BLaER1 treated with 17β-estradiol and CSF1 and Interleukin-3, amounts not matched to agents 10 nM and 100 nM (cell line): ENCODE data around the gene PANK2.

Experiments used
- H3K27ac ChIP-seq, 11 experiments: shearing (Covaris generic); formaldehyde crosslinking; 2 replicates each; pipeline ENCODE4 v1.8.1; 2022
- H3K27me3 ChIP-seq, 11 experiments: shearing (Covaris generic); formaldehyde crosslinking; 2 replicates each; pipeline ENCODE4 v1.8.1; 2022
- H3K36me3 ChIP-seq, 11 experiments: shearing (Covaris generic); formaldehyde crosslinking; 2 replicates each; pipeline ENCODE4 v1.8.1; 2022
- H3K4me1 ChIP-seq, 10 experiments: shearing (Covaris generic); formaldehyde crosslinking; 2 replicates each; pipeline ENCODE4 v1.8.1; 2022
- H3K4me2 ChIP-seq, 11 experiments: shearing (Covaris generic); formaldehyde crosslinking; 2 replicates each; pipeline ENCODE4 v1.8.1; 2022
- H3K4me3 ChIP-seq, 10 experiments: shearing (Covaris generic); formaldehyde crosslinking; 2 replicates each; pipeline ENCODE4 v1.8.1; 2022
- H3K9ac ChIP-seq, 11 experiments: shearing (Covaris generic); formaldehyde crosslinking; 2 replicates each; pipeline ENCODE4 v1.8.1; 2022
- H3K9me3 ChIP-seq, 11 experiments: shearing (Covaris generic); formaldehyde crosslinking; replicated peaks in 1 of 11; 2 replicates each; pipeline ENCODE4 v1.8.1; 2022
- H4K20me1 ChIP-seq, 11 experiments: shearing (Covaris generic); formaldehyde crosslinking; 2 replicates each; pipeline ENCODE4 v1.8.1; 2022
- Cebpa-rat ChIP-seq, 11 experiments: shearing (Covaris generic); IDR thresholded peaks; 2 replicates each; pipeline ENCODE4 v1.8.1; 2022

The PANK2 gene

GRCh38 chr20:3864518-3864917 lies 24.7 kb upstream of the PANK2 start:
- TF ChIP-seq Cebpa-rat (IDR thresholded peaks at IDR 0.05): no peak
- Histone ChIP-seq H3K27ac (no peak overlapping the region), H3K9me3 (peaks cover 5 to 15% (median 13%) of the 10 kb centered on the region in 11 experiments; a peak in 18 of 22 replicates), H3K27me3 (no peaks in the 10 kb centered on the region), H3K4me1 (peaks cover 13 to 49% (median 24%) of the 10 kb centered on the region in 10 experiments; a peak in 19 of 20 replicates), H3K4me2 (peak overlapping the region in 2 of 11 experiments; percentile 78 to 83; a peak in 2 of 22 replicates), H3K36me3 (peaks cover 93 to 100% (median 99%) of the 10 kb centered on the region in 11 experiments), H3K9ac (0 out of 22 replicates have a peak overlapping the region, but pooled peaks of 1 of the 11 experiments have one; percentile 15), H3K4me3 (no peak overlapping the region), H4K20me1 (peaks cover 40 to 83% (median 60%) of the 10 kb centered on the region in 11 experiments; a peak in 21 of 22 replicates)

- no peak overlapping the region for H3K27ac ChIP-seq
- H4K20me1 ChIP-seq: peaks cover 40 to 91% (median 64%) of the 10 kb centered on the region in 11 experiments; a peak in 21 of 22 replicates
- H3K4me3 ChIP-seq: no peak overlapping the region
- H3K36me3 ChIP-seq: peaks cover 95 to 100% (median 99%) of the 10 kb centered on the region in 11 experiments
- no peak for TF ChIP-seq Cebpa-rat (IDR thresholded peaks at IDR 0.05)
- peaks cover 13 to 44% (median 24%) of the 10 kb centered on the region in 10 experiments; a peak in 19 of 20 replicates for H3K4me1 ChIP-seq
- H3K4me2 ChIP-seq: no peak overlapping the region
- no peak overlapping the region; a peak in 1 of 22 replicates for H3K9ac ChIP-seq
- H3K9me3 ChIP-seq: peaks cover 5 to 15% (median 13%) of the 10 kb centered on the region in 11 experiments; a peak in 18 of 22 replicates
- H3K27me3 ChIP-seq: no peaks in the 10 kb centered on the region
Observed at GRCh38 chr20:3865152-3865886, 23.9 kb upstream of the PANK2 start.

GRCh38 chr20:3865887-3866407 lies 23.2 kb upstream of the PANK2 start:
- Histone ChIP-seq H3K4me3 (no peak overlapping the region), H3K9ac (no peak overlapping the region; a peak in 1 of 22 replicates)

GRCh38 chr20:3866464-3866863 lies 22.7 kb upstream of the PANK2 start:
- Histone ChIP-seq H3K4me3 (no peak overlapping the region), H4K20me1 (peaks cover 44 to 91% (median 64%) of the 10 kb centered on the region in 11 experiments; a peak in 21 of 22 replicates), H3K36me3 (peaks cover 97 to 100% (median 99%) of the 10 kb centered on the region in 11 experiments), H3K27ac (no peak overlapping the region), H3K9me3 (peaks cover 5 to 12% (median 10%) of the 10 kb centered on the region in 11 experiments; a peak in 18 of 22 replicates), H3K4me2 (no peak overlapping the region), H3K4me1 (peaks cover 14 to 46% (median 24%) of the 10 kb centered on the region in 10 experiments; a peak in 19 of 20 replicates), H3K9ac (peak overlapping the region in 1 of 11 experiments; percentile 5; a peak in 1 of 22 replicates), H3K27me3 (no peaks in the 10 kb centered on the region)
- TF ChIP-seq Cebpa-rat (IDR thresholded peaks at IDR 0.05): no peak

More at GRCh38 chr20:3865887-3866407, 23.2 kb upstream of the PANK2 start:
- H3K4me1 ChIP-seq: peaks cover 13 to 44% (median 24%) of the 10 kb centered on the region in 10 experiments; a peak in 19 of 20 replicates
- H3K9me3 ChIP-seq: peaks cover 5 to 15% (median 13%) of the 10 kb centered on the region in 11 experiments; a peak in 18 of 22 replicates
- peaks cover 97 to 100% (median 99%) of the 10 kb centered on the region in 11 experiments for H3K36me3 ChIP-seq
- no peaks in the 10 kb centered on the region for H3K27me3 ChIP-seq
- no peak overlapping the region for H3K27ac ChIP-seq
- TF ChIP-seq Cebpa-rat (IDR thresholded peaks at IDR 0.05): no peak
- no peak overlapping the region for H3K4me2 ChIP-seq
- peaks cover 40 to 91% (median 64%) of the 10 kb centered on the region in 11 experiments; a peak in 21 of 22 replicates for H4K20me1 ChIP-seq

GRCh38 chr20:3867802-3868201 lies 21.4 kb upstream of the PANK2 start:
- H3K9ac ChIP-seq: no peak overlapping the region
- peaks cover 35 to 83% (median 57%) of the 10 kb centered on the region in 11 experiments; a peak in 21 of 22 replicates for H4K20me1 ChIP-seq
- H3K4me1 ChIP-seq: peaks cover 9 to 41% (median 18%) of the 10 kb centered on the region in 10 experiments; a peak in 19 of 20 replicates
- no peak overlapping the region for H3K4me3 ChIP-seq
- no peak for TF ChIP-seq Cebpa-rat (IDR thresholded peaks at IDR 0.05)
- no peaks in the 10 kb centered on the region for H3K27me3 ChIP-seq
- H3K4me2 ChIP-seq: no peak overlapping the region
- H3K27ac ChIP-seq: no peak overlapping the region
- H3K9me3 ChIP-seq: no peaks in the 10 kb centered on the region
- peaks cover 96 to 100% (median 97%) of the 10 kb centered on the region in 11 experiments for H3K36me3 ChIP-seq

- no peak overlapping the region for H3K4me3 ChIP-seq
- peaks cover 9 to 30% (median 19%) of the 10 kb centered on the region in 10 experiments for H3K4me1 ChIP-seq
- H3K27ac ChIP-seq: no peak overlapping the region
- no peak for TF ChIP-seq Cebpa-rat (IDR thresholded peaks at IDR 0.05)
- peaks cover 0 to 6% (median 0%) of the 10 kb centered on the region in 11 experiments; a peak in 1 of 22 replicates for H3K9me3 ChIP-seq
- H3K27me3 ChIP-seq: no peaks in the 10 kb centered on the region
- H4K20me1 ChIP-seq: peaks cover 13 to 72% (median 37%) of the 10 kb centered on the region in 11 experiments; a peak in 20 of 22 replicates
- H3K36me3 ChIP-seq: peaks cover 87 to 100% (median 95%) of the 10 kb centered on the region in 11 experiments
- H3K9ac ChIP-seq: no peak overlapping the region
- no peak overlapping the region for H3K4me2 ChIP-seq
Observed at GRCh38 chr20:3869839-3870634, 19.1 kb upstream of the PANK2 start.

GRCh38 chr20:3871550-3872265 lies 17.5 kb upstream of the PANK2 start:
- TF ChIP-seq Cebpa-rat (IDR thresholded peaks at IDR 0.05): no peak
- H4K20me1 ChIP-seq: peaks cover 7 to 70% (median 32%) of the 10 kb centered on the region in 11 experiments; a peak in 18 of 22 replicates
- no peak overlapping the region for H3K27ac ChIP-seq
- peaks cover 25 to 44% (median 34%) of the 10 kb centered on the region in 10 experiments for H3K4me1 ChIP-seq
- peaks cover 0 to 6% (median 0%) of the 10 kb centered on the region in 11 experiments; a peak in 1 of 22 replicates for H3K9me3 ChIP-seq
- H3K4me2 ChIP-seq: no peak overlapping the region
- H3K36me3 ChIP-seq: peaks cover 70 to 90% (median 79%) of the 10 kb centered on the region in 11 experiments
- H3K9ac ChIP-seq: no peak overlapping the region
- no peak overlapping the region for H3K4me3 ChIP-seq
- H3K27me3 ChIP-seq: no peaks in the 10 kb centered on the region

- no peak overlapping the region for H3K27ac ChIP-seq
- peaks cover 24 to 48% (median 30%) of the 10 kb centered on the region in 10 experiments for H3K4me1 ChIP-seq
- no peak overlapping the region for H3K4me2 ChIP-seq
- H3K36me3 ChIP-seq: peaks cover 52 to 83% (median 61%) of the 10 kb centered on the region in 11 experiments
- no peaks in the 10 kb centered on the region for H3K27me3 ChIP-seq
- H3K9me3 ChIP-seq: peaks cover 0 to 6% (median 0%) of the 10 kb centered on the region in 11 experiments; a peak in 1 of 22 replicates
- no peak for TF ChIP-seq Cebpa-rat (IDR thresholded peaks at IDR 0.05)
- no peak overlapping the region for H3K4me3 ChIP-seq
- H3K9ac ChIP-seq: no peak overlapping the region
- peaks cover 0 to 59% (median 20%) of the 10 kb centered on the region in 11 experiments; a peak in 15 of 22 replicates for H4K20me1 ChIP-seq
Observed at GRCh38 chr20:3873507-3873906, 15.7 kb upstream of the PANK2 start.
